NCI-H146 treated with DMSO at 0.1 percent for 48 hours (cell line): ENCODE results near the gene ZFP92.
A peak's percentile ranks its signal among the peaks of the same experiment; 100 is the strongest.

Experiments used
- DNase-seq: peaks from one replicate; lab custom pipeline; 2025; ENCODE audit not compliant: unreplicated experiment; lab: John Stamatoyannopoulos, UW

ZFP92 gene

GRCh38 chrX:153408221-153408721, 3.0 kb upstream of the ZFP92 start:
- no peak for DNase-seq

- DNase-seq: no peak
These were observed 2.4 kb upstream of the ZFP92 start for GRCh38 chrX:153408871-153409351.

DNA sequence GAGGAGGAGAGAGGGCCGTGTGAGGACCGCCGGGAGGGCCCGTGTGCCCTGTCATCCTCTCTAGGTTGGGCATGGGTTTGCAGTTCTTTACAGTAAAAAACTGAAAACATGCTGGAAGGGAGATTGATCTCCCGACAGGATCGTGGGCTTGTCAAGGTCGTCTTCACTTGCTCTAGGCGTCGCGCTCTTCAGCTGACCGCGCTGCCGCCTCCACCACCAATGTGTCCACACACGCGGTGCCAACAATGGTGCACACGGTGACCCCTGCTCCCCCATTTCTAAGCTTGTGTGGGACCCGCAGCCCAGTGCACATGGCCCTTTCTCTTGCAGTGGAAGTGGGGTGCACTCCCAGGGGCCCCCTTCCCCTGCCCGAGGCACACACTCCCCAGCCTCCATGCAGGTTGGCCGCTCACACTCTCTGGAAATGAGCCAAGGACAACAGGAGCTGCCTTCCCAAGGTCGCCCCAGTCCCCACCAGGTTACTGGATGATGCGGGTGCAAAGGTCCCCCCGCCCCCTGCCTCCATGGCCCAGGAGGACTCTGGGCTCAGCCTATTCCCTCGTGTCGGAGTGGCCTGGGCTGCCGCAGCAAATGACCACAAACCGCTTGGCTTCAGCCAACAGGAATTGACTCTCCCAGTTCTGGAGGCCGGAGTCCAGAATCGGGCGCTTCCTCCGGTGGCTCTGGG, 1.7 kb upstream of the ZFP92 start:
- DNase-seq: no peak

DNA sequence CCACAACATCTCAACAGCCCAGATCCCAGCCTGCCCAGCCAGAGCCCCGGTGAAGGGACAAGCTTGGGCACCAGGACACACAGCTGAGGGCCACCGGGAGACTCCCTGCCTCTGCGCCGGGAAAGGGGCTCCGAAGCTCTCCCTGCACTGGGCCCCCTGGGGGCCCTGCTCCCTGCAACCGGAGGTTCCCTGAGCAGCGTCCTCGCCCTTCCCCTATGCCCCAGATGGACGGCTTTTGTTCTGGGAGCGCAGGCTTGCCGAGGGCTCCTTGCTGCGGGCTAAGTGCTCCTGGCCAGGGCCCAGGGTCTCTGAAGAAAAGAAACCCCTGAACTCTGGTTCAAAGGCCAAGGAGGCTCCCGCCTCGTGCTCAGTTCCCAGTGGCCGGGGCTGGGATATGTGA, 899 bp upstream of the ZFP92 start:
- no peak for DNase-seq

DNA sequence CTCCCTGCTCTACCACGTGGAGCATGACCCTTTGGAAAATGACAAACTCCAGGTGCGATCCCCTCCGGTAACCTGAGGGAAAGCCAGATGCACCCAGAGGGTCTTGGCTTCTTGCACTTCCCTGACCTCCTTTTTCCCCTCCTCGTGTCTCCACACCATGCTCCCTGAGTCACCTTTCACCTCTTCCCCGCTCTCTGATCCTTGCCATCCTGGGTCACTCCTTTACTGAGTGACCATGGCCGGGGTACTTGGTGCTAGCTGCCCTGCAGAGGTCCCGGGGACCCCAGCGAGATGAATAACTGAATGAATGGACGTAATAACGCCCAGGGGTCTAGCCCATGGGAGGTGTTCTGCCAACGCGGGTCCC, 401 bp upstream of the ZFP92 start:
- no peak for DNase-seq

DNA sequence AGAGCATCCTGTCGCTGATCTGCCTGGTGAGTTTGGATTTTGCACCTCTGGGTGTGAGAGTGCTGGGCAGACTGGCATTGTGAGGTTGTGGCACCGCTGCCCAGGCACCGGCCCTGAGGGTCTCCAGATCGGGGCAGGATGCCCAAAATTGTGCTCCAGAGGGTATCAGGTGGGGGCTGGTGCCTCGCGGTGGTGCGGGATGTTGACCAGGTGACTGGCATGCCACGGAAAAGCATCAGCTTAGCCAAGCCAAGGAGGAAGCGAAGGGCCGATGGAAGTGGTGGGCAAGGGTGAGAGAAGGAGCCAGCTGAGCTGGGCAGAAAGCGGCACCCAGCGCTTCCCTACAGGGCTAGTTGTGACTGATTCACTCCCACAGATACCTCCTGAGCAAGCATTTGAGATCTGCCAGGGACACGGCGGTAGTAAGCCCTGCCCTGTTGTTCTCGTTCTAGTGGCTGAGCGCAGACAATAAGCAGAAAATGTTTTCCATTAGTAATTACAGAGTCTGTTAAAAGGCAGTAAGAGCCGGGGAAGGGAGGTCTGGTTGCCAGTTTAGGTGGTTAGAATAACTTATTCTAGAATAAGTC, 809 bp downstream of the ZFP92 start:
- DNase-seq: peak; percentile 1

GRCh38 chrX:153412746-153413720, 1.8 kb downstream of the ZFP92 start:
- no peak for DNase-seq

GRCh38 chrX:153413731-153414130, 2.5 kb downstream of the ZFP92 start:
- no peak for DNase-seq

DNA sequence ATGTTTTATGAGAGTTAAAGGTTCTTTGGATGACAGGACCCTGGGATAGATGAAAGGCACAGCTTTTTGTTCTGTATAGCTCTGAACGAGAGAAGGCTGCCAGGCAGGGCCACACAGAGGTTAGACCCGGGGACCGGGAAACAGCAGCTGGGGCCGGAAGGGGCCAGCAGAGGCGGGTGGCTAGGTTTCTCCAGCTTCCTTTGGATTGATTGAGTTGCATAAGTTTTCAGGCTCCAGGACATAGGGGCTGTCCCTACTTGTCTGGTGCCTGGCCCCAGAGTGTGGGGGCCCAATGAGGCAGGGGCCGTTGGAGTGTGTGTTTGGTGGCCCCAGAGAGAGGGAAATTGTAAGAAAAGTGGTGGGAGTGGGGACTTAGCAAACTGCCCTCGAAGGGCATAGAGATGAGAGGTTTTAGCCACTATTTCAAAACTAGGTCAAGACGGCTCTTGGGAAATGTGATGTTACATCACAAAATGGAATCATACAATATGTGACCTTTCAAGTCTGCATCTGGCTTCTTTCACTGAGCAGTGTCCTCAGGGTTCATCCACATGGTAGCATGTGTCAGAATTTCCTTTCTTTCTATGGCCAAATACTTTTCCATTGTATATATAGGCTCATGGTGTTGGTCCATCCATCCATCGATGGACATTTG, 3.7 kb downstream of the ZFP92 start:
- DNase-seq: no peak

DNA sequence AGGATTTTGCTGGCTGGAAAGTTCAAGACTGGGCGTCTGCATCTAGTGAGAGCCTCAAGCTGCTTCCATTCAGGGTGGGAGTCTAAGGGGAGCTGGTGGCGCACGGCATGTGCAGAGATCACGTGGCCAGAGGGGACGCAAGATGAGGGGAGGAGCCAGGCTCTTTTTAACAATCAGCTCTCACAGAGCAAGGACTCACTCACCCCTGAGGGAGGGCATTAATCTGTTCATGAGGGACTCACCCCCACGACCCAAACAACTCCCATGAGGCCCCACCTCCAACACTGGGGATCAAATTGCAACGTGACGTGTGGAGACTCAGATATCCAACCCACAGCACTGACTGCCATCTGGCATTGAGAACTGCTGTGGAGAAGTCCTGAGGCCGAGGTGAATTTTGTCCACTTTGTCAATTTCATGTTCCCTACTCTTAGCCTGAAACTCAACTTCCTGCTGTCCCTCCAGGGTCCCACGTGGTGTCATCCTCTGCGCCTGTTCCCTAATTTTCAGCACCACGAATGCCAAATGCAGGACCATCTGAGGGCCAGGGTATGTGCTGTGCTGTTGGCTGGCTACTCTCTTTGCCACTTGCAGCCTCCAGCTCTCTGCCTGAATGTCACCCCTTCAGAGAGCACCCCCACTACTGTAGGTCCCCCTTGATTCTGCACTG, 5.6 kb downstream of the ZFP92 start:
- no peak for DNase-seq

DNA sequence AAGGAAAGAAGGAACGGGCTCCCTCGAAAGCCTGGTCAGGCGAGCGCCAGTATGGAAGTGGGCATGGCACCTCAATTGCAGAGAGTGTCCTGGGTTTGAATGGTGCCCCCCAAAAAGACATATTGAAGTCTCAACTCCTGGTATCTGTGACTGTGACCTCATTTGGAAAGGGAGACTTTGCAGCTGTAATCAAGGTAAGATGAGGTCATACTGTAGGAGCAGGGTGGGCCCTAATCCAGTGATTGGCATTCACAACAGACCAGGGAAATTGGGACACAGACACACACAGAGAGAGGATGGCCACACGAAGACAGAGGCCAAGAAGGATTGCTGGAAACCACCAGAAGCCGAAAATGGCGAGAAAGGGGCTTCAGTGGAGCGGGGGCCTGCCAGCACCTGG, 6.4 kb downstream of the ZFP92 start:
- no peak for DNase-seq

DNA sequence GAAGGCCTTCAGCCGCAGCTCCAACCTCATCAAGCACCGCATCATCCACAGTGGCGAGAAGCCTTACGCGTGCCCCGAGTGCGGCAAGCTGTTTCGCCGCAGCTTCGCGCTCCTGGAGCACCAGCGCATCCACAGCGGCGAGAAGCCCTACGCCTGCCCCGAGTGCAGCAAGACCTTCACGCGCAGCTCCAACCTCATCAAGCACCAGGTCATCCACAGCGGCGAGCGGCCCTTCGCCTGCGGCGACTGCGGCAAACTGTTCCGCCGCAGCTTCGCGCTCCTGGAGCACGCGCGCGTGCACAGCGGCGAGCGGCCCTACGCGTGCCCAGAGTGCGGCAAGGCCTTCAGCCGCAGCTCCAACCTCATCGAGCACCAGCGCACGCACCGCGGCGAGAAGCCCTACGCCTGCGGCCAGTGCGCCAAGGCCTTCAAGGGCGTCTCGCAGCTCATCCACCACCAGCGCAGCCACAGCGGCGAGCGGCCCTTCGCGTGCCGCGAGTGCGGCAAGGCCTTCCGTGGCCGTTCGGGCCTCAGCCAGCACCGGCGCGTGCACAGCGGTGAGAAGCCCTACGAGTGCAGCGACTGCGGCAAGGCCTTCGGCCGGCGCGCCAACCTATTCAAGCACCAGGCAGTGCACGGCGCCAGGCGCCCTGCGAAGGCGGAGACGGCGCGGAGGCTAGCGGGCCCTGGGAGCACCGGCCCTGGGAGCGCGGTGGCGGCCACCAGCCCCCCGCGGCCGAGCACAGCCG, 9.8 kb downstream of the ZFP92 start:
- no peak for DNase-seq

DNA sequence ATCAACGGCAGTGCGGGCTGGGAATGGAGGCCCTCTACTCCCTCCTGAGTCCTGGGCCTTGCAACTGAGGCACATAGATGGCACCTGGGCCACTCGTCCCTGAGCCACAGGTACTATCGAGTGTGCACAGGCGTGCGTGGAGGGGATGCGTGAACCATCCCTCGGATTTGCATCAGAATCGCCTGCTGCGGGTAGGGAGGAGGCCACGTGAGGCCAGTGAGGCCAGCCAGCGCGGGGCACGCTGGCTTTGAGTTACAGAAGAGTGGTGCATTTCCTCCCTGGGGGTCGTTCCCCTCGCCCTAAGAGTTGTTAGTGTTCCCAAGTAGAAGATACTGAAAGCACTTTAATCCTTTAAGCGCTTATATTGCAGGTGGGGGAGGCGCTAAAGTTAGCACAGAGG, 10.6 kb downstream of the ZFP92 start:
- no peak for DNase-seq

DNA sequence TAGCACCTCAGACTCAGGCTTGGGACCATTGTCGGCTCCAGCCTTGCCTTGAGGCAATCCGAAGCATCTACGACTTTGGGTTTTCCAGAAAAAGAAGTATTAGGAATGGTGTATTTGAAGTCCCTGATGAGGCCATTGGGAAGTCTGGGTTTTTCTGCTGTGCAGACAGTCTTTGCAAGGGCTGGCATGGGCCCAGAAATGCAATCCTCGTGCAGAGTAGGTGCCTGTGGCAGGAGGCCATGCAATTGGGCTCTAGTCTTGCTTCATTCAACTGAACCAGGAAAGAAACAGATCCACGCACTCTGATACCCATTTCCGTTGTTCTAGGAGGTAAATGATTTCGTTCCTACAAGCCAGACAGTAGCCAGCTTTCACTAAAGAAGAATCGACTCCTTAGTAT, 12.4 kb downstream of the ZFP92 start:
- no peak for DNase-seq

DNA sequence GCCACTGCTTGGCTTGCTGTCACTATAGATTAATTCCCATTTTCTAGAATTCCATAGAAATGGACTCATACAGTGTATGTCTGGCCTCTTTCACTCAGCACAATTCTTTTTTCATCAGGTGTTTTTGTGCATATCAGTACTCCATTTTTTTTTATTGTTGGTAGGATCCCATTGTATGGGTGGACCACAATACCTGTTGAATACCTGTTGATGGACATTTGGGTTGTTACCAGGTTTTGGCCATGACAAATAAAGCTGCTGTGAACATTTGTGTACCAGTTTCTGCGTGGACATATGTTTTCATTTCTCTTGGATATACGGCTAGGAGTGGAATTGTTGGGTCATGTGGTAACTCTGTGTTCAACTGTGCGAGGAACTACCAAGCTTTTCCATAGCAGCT, 14.9 kb downstream of the ZFP92 start:
- no peak for DNase-seq

GRCh38 chrX:153430796-153431195, 19.5 kb downstream of the ZFP92 start:
- DNase-seq: no peak

- no peak for DNase-seq
These were observed 21.9 kb downstream of the ZFP92 start for GRCh38 chrX:153433161-153433680.

GRCh38 chrX:153433781-153434285, 22.6 kb downstream of the ZFP92 start:
- no peak for DNase-seq

DNA sequence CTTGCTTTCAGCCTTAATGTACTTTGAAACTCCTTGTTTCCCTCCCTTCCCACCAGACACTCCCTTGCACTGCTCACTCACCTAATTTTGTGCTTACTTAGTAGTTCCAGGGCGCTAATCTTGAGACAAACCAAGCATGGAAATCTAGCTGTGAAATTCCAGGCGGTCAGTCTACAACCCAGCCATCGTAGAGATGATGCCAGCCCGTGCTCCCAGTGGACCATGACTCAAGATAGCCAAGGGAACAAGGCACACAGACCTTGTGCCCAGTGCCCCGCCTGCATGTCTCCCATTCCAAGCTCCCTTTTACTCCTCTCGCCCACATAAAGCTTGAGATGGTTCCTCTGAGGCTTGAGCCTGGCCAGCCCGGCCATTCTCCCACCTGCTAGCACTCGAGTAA, 23.5 kb downstream of the ZFP92 start:
- no peak for DNase-seq
